ENCODE results near the gene ABHD16A.

Gene ABHD16A

DNA sequence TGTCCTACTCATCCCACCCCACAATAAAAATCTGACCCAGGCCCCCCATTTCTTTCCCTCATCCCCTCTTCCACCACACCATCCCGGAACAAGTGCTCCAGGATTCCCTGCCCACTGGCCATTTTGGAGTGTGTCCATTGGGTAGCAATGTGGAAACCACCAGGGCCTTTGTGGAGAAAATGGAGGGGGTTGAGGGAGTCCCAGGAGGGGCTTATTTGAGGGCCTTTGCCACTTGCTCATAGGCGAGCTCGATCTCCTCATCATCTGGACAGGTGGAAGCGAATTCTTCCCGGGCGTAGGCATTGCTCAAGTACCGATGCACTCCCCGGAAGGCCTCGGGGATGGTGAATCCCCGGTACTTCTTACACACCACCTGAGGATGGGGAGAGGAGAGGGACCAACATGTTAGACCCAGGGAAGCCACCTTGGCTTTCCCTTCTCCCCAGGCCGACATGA is 27.5 kb upstream of the ABHD16A start:
- DNase-seq = no peak

DNA sequence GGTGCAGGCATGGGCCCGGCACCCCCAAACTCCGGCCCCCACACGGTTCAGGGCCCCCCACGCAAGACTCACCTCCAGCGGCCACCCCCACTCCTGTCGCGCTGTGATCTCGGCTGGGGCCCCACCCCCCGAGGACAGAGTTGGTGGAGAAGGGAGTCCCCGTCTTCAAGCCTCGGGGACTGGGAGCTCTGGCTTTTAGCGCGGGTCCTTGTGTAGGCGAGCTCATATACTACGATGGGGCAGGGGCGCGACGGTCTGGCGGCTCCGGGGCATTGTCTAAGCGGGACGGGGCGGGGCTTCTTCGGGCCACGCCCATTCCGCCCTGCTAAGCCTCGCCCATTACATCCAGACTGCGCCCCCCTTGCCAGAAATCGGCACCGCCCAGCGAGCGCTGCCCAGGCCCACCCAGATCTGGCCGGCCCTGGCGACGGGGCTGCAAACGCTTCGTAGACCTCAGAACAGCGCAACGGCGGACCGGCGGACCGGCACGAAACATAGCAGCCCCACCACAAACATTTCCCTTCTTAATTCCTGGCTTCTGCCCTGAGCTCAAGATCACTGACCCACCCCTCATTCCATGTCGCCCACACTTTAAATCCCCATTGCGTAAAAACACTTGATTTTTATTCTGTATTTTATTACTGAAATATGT is 27.0 kb upstream of the ABHD16A start:
- DNase-seq = peak; percentile 47

DNA sequence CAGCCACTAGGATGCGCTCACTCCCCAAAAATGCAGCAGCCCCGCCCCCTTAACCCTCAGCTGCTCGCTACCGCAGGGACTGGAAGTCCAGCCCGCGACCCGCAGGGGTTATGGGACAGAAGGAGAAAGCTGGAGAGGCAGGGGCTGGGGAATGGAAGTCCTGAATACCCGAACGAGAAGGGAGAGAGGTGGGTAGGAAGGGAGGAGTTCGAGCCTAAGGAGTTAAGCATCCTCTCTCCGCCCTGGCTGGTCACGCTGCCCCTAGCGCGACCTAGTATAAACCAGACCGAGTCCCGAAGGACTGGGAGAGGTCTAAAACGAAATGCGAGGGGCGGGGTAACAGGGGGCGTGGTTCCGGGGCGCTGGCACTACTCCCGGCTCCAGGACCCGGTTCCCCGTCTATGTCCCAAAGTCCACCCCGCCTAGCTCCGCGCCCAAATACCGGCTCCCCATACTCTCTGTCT is 26.4 kb upstream of the ABHD16A start:
- DNase-seq = no peak

DNA sequence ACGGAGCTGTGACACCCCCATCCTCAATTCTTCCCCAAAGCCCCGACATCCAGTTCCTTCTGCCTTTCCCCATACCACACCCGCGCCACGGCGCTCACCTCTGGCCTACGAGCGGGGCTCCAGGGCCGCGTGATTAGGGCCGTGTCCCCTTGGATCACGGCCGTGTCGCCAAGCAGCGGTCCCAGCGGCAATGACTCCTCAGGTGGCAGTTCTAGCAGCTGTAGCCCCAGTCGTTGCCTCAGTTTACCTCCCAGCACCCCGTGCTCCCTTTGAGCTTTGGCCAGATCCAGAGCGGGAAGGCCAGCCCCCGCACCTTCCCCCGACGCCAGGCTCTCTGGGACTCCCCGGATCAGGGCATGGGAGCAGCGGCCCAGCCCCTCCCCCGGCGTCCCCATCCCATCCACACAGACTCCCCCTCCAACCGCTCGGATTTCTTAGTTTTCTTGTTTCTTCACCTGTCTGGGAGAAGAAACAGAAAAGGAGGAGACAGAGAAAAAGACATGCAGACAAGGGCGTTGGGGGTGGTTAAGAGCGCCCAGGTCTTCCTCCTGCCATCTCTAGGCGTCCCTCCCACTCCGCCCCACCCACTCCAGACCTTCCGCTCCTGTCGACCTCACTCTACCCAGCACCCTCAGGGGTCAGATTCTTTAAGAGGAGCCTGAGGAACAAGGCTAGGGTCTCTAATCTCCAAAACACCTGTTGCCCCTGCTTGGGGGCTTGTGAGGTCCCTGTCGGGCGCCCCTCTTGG is 25.8 kb upstream of the ABHD16A start, which contains the start of gene DDAH2:
DDAH2 (minus strand) TSS at position 533 of the 748 bp plus-strand sequence; CDS start at position 395, 138 bp downstream.
- DNase-seq = no peak

DNA sequence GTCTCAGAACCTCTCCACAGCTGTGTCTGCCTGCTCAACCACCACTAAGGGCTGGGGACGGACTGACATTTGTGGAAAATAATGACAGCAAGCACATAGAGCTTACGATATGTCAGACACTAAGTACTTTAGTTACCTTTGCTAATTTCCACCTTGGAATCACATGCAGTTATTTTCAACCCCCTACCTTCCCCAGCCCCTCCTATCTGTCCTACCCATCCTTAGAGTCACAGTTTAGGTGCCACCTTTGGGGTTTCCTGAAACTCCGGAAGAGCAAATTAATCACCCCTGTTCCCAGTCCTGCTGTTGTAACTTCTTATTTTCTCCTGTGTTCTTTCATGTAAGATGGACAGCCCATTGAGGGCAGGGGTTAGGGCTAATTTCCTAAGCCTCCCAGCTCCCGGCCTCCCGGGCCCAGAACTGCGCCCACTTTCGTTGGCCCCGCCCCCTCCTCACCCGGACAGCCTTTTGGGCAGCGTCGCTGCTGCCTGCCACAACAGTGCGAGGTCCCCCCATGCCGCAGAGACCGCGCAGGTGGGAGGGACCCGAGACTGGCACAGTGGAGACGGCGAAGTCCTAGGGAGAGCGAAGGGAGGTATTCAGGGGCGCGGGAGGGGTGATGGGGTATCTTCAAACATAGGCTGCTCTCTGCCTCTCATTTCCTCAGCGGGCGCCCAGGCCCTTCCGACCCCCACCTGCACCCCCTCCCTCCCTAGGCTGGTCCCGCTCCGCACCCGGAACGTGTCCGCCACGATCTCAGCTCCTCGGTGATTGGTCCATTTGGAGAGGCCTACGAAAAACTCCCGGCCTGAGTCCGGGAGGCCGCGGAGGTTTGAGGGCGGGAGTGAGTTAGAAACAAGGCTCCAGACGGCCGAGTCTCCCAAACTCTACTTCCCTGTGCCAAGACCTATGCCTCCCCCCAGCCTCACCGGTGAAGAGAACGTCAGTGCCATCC is 24.9 kb upstream of the ABHD16A start:
- no peak for DNase-seq

DNA sequence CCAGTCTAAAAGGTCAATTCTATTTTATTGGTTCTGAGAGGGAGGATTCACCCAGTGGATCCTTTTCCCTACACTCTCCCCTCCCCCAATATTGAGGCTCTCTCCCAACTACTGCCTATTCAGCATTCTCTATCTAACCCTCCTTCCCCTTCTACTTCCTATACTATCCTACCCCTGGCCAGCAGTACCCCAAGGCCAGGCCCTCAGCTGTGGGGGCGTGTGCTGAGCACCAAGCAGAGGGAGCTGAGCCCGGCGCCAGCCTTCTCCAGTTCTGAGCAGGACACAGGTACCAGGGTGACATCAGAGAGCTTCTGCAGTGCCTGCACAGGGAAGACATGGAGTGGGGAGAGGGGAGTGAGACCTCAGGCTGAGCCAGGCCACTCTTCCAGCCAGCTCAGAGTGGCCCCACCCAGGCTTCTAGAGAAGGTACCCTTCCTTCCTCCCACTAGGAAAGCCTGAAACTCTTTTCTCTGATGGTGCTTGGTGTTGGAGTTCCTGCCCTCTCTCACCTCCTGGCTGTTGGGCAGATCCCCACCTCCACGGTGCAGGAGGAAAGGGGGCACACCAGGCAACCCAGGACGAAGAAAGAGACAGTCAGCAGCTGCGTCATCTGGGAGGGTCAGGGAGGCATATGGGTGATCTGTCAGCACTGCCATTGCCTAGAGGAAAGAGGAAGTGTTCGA is 24.1 kb upstream of the ABHD16A start:
- no peak for DNase-seq

DNA sequence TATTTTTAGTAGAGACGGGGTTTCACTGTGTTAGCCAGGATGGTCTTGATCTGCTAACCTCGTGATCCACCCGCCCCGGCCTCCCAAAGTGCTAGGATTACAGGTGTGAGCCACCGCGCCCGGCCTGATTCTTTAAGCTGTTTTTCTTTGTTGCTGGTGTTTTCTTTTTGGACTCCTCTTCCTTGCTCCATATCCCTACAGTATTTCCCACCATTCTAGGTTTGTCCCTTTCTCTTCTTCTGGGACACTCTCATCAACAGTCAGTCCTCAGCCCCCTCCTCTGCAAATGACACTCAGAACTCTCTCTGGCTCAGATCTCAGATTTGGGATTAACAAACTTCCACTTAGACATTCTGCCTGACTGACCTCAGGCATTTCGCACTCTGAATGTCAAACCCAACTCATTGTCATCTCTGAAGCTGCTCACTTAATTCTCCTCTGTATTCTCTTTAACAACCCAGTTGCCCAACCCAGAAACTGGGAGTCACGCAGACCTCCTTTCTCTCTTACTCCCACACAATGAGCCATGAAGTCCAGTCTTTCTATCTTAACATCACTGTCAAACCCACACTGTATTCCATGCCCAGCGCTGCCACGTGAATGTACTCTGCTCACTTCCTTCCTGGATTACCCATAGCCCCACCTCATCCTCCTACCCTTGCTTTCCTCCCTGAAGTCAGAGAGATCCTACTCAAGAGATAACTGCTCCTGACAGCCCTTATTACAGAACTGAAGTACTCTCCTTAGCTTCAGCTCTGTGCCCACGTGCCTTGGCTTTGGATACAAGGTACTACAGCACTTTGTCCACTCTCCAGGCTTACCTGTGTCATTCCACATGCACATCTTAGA is 22.6 kb upstream of the ABHD16A start:
- no peak for DNase-seq

DNA sequence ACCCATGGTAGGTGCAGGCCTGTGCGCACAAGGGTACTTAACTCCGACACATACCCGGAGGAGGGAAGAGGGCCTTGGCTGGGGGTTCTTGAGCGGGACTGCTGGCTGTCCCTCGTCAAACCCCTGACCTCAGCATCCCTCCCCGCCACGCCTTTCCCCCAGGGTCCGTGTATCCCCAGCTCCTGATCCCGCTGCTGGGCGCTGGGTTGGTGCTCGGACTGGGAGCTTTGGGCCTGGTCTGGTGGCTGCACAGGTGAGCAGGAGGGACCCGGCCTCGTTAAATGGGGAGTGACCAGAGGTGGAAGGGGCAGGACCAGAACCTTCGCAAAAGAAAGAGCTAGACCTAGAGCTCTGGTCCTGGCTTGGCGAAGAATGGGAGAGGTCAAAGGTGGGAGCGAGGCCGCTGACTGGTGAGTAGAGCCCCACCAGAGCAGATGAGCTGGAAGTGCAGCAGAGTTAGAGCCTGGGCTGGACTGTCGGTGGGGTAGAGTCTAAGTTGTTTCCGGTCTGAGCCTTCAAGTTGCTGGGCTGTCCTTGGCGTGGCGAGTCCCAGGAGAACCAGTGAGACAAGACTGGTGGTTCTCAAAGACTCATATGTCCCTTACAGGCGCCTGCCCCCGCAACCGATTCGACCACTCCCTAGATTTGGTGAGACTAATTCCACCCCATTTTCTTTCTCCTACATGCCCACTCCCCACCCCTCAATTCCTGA is 21.0 kb upstream of the ABHD16A start:
- DNase-seq = no peak

DNA sequence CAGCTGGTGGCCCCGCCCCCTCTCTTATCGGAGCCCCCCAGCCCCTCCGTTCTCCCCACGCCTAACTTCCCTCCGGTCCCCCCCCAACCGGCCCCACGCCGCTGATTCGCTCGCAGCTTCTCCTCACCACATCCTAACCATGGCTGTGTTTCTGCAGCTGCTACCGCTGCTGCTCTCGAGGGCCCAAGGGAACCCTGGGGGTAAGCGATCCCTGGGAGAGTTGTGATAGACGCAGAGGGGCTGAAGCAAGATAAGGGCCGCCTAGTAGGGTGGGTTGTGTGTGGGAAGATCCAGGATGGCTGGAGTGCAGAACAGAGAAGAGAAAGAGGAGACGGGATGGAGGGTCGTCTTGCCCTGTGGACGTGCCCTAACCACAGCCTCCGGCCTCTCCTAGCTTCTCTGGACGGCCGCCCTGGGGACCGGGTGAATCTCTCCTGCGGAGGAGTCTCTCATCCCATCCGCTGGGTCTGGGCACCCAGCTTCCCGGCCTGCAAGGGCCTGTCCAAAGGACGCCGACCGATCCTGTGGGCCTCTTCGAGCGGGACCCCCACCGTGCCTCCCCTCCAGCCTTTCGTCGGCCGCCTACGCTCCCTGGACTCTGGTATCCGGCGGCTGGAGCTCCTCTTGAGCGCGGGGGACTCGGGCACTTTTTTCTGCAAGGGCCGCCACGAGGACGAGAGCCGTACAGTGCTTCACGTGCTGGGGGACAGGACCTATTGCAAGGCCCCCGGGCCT is 20.3 kb upstream of the ABHD16A start, which contains the start of gene MPIG6B:
MPIG6B (plus strand) TSS at position 129 of the 735 bp plus-strand sequence; CDS start at position 140, 11 bp downstream.
- no peak for DNase-seq

DNA sequence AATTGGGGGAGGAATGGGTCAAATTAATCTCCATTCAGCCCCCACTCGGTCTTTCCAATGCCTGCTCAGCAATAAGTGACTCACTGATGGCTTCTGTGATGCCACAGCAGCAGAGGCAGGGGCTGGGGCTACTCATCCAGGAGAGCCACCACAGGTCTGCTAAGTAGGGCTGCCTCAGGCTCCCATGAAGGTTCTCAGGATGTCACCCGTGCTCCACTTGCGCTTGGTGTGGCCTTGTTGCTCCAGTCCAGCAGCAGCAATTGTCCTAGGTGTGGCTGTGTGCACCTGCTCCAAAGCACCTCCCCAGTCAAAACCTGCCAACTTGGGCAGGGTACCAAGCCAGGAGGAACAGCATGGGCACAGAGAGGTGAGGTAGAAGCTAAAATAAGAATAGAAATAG is 19.0 kb upstream of the ABHD16A start:
- DNase-seq = no peak

DNA sequence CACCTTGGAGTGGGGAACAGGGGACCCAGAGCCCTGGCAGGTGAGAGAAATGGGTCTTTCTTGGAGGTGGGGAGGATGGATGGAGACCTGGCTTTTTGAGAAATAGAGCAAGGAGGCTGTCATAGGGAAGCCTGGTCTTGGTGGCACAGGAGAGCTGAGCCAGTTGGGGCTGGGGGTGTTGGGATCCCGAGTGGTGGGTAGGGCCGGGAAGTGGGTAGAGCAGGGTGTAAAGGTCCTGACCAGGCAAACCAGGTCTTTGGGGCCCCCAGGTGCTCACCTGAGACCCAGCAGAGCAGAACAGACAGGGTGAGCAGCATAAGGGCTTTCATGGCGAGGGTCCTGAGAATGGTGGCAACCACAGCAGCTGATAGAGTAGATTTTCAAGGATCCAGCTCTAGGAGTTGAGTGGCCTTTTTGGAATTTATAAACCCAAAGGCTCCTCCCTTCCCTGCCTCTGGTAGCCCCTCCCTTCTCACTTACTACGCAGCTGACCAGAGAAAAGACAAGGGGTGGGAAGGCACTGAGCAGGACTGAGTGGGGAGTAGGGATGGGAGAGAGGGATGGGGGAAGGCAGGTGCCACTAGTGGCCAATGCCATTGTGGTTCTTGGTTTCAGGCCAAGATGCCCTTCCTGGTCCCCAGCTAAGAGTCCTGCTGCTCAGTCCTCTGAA is 18.4 kb upstream of the ABHD16A start, which contains the start of gene LY6G6C:
LY6G6C (minus strand) TSS at position 396 of the 670 bp plus-strand sequence; CDS start at position 329, 67 bp downstream.
- DNase-seq = no peak

DNA sequence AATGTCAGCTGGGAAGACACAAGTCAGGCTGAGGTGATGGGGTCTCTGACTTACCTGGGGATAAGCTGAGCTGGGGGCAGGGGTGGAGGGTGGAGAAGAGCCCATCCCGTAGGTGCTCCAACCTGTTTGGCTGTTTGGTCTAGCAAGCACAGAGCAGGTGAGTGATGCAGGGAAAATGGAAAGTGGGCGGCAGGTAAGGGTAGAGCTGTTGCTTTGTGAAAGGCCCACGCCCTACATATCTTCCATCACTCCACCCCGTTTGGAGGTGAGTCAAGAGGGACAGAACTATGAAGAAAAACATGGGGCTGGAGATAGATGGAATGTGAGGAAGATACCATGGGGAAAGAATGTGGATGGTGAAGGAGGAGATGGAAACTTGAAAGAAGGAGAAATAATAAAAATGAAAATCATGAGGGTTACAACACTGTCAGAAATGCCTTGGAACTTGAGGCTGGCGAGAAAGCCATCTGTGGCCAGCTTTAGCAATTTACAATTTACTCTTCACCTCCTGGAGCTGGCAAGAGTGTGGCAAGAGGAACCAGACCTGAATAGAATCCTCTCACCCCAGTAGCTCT is 17.2 kb upstream of the ABHD16A start:
- DNase-seq = no peak

DNA sequence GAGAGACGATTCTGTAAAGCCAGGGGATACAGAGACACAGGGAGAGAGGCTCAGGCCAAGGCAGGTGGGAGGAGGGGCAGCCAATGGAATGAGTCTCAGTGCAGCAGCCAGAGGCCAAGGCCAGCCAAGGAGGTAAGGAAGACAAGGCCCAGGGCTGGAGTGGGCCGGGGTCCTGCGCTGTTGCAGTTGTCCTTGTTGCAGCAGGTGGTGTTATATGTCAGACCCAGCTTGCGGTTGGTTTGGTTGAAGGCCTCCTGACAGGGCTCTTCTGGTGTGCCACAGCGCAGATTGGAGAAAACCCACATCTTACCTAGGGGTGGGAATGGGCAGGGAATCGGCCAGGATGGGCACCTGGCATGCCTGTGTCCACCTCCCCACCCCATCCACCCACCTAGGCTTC is 15.9 kb upstream of the ABHD16A start:
- DNase-seq = no peak

DNA sequence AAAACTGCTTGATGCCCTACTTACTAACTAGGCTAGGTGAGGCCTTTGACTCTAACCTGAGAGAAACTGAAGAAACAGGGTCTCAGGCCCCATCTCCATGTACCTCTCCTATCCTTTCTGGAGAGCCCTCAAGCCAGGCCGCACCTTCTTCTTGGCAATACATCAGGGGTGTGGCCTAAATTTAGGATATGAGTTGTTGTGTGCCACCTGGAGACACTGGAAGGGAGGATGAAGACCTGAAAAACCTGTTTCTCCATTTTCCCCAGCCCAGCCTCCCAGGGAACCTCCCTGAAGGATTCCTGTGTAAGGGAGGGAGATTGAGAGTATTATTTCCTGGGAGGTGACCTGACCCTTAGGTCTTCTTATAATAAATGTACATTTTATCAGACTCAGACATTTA is 15.1 kb upstream of the ABHD16A start:
- no peak for DNase-seq

DNA sequence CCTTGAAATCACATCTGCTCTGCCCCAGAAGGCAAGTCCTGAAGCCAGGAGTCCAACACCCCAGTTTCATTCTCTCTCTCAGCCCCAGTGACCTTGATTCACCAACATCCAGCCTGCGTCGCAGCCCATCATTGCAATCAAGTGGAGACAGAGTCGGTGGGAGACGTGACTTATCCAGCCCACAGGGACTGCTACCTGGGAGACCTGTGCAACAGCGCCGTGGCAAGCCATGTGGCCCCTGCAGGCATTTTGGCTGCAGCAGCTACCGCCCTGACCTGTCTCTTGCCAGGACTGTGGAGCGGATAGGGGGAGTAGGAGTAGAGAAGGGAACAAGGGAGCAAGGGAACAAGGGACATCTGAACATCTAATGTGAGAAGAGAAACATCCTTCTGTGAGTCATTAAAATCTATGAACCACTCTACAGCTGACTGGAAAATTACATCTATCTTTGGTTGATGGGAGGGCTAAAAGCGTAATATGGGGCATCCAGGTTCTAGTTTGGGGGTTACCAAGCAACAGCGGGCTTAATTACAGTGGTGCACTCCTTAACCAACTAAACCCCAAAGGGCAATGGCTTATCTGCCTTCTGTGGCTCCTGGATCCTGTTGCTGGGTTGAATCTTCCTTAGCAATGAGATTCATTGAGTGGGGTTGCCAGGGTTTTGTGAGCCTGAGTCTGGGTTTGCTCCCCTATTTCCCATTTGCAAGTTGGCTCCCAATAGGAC is 14.5 kb upstream of the ABHD16A start:
- DNase-seq = no peak

DNA sequence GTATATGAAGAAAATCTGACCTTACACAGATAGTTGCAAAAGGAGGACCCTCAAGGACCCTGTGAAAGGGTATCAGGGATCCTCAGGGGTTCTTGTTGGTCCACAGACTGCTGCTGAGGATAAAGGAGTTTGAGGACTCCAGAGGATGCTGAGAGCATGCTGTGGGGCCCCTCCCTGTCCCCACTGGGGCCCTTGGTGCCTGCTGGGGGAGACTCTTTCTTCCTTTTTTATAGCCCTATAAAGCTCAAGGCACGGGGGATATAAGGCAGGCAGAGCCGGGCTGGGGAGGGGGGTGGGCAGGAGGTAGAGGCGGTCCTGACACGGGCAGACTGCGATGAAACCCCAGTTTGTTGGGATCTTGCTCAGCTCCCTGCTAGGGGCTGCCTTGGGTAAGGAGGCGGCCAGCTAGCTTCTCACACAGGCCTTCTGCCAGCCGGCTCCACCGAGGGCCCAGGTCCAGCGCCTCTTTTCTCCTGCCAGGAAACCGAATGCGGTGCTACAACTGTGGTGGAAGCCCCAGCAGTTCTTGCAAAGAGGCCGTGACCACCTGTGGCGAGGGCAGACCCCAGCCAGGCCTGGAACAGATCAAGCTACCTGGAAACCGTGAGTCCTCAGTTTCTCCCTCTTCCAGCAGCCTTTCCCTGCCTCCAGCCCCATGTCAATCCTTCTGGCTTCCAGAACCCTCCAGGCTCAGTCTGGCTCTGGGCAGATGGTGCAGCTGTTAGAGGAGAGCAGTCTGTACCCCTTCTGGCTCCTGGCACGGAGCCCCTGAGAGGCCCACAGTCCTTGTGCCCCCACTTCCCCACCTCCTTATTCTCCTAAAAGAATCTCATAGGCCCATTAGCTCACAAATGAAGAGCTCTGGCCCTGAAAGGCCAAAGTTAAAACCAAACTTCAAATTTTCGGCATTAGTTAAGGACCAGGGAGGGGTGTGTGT is 12.2 kb upstream of the ABHD16A start, which contains the start of gene LY6G6D:
LY6G6D (plus strand) TSS at position 327 of the 937 bp plus-strand sequence; CDS start at position 335, 8 bp downstream.
- DNase-seq = no peak
